ENCODE results near the gene PSMA1.

PSMA1 gene

GRCh38 chr11:14499560-14500180, 20.5 kb downstream of the PSMA1 start, which contains the start of gene COPB1 (continued):
- no peak for TF ChIP-seq ZNF571 (tag by site-specific recombination; IDR thresholded peaks at IDR 0.05)
- TF ChIP-seq, protein P1, sequence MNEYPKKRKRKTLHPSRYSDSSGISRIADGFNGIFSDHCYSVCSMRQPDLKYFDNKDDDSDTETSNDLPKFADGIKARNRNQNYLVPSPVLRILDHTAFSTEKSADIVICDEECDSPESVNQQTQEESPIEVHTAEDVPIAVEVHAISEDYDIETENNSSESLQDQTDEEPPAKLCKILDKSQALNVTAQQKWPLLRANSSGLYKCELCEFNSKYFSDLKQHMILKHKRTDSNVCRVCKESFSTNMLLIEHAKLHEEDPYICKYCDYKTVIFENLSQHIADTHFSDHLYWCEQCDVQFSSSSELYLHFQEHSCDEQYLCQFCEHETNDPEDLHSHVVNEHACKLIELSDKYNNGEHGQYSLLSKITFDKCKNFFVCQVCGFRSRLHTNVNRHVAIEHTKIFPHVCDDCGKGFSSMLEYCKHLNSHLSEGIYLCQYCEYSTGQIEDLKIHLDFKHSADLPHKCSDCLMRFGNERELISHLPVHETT (tag by site-specific recombination; IDR thresholded peaks at IDR 0.05) = no peak
- no peak for TF ChIP-seq ZNF354C (tag by site-specific recombination; IDR thresholded peaks at IDR 0.05; ENCODE audit: borderline replicate concordance, low read depth)
- TF ChIP-seq ZNF473 (tag by site-specific recombination; IDR thresholded peaks at IDR 0.05) = no peak
- no peak for TF ChIP-seq ZNF544 (tag by site-specific recombination; IDR thresholded peaks at IDR 0.05)
- TF ChIP-seq KLF16 (tag by site-specific recombination; IDR thresholded peaks at IDR 0.05) = no peak
- TF ChIP-seq, protein P2, sequence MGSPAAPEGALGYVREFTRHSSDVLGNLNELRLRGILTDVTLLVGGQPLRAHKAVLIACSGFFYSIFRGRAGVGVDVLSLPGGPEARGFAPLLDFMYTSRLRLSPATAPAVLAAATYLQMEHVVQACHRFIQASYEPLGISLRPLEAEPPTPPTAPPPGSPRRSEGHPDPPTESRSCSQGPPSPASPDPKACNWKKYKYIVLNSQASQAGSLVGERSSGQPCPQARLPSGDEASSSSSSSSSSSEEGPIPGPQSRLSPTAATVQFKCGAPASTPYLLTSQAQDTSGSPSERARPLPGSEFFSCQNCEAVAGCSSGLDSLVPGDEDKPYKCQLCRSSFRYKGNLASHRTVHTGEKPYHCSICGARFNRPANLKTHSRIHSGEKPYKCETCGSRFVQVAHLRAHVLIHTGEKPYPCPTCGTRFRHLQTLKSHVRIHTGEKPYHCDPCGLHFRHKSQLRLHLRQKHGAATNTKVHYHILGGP (tag by site-specific recombination; IDR thresholded peaks at IDR 0.05) = no peak
- no peak for TF ChIP-seq ZNF140 (tag by site-specific recombination; IDR thresholded peaks at IDR 0.05)
- TF ChIP-seq SP2 (tag by site-specific recombination; IDR thresholded peaks at IDR 0.05) = 0 out of 2 replicates have a peak, but pooled peaks have one; percentile 16

GRCh38 chr11:14499178-14499559, 21.0 kb downstream of the PSMA1 start:
- CTCF ChIA-PET = interaction anchor here (0.7 to 0.9 kb wide), 2 partner anchors 35 to 406 kb away, joined by 3 read pairs; no protein-coding TSS in a partner anchor

More at GRCh38 chr11:14499178-14499559, 21.0 kb downstream of the PSMA1 start:
- peaks cover 14 to 54% of the 10 kb centered on the region in 2 experiments for H3K36me3 ChIP-seq (ENCODE audit: control insufficient read depth in 2 of 2, insufficient read depth in 1 of 2, low read length in 2 of 2)
- TF ChIP-seq, protein P3, sequence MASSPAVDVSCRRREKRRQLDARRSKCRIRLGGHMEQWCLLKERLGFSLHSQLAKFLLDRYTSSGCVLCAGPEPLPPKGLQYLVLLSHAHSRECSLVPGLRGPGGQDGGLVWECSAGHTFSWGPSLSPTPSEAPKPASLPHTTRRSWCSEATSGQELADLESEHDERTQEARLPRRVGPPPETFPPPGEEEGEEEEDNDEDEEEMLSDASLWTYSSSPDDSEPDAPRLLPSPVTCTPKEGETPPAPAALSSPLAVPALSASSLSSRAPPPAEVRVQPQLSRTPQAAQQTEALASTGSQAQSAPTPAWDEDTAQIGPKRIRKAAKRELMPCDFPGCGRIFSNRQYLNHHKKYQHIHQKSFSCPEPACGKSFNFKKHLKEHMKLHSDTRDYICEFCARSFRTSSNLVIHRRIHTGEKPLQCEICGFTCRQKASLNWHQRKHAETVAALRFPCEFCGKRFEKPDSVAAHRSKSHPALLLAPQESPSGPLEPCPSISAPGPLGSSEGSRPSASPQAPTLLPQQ (tag by site-specific recombination; IDR thresholded peaks at IDR 0.05) = 0 out of 2 replicates have a peak, but pooled peaks have one; percentile 2
- TF ChIP-seq ZNF560 (tag by site-specific recombination; IDR thresholded peaks at IDR 0.05; ENCODE audit: borderline replicate concordance) (no peak), ZNF335 (tag by site-specific recombination; conservative IDR thresholded peaks at IDR 0.05) (peak; percentile 55), ZNF423 (tag by site-specific recombination; IDR thresholded peaks at IDR 0.05) (no peak), PATZ1 (tag by site-specific recombination; IDR thresholded peaks at IDR 0.05) (0 out of 2 replicates have a peak, but pooled peaks have one; percentile 37), ZBTB48 (tag by site-specific recombination; IDR thresholded peaks at IDR 0.05) (peak; percentile 65), PRDM10 (tag by site-specific recombination; IDR thresholded peaks at IDR 0.05) (0 out of 2 replicates have a peak, but pooled peaks have one; percentile 8)
- no peaks in the 10 kb centered on the region for H3K4me1 ChIP-seq (ENCODE audit: control insufficient read depth, insufficient read depth, low read length)
- no peak overlapping the region for H3K27ac ChIP-seq (ENCODE audit: extremely low read depth, low read depth, low read length)
- H3K9me3 ChIP-seq (ENCODE audit: control insufficient read depth, insufficient read depth, low read depth, low read length) = no peaks in the 10 kb centered on the region
- H3K4me3 ChIP-seq (ENCODE audit: low read depth, low read length) = peak overlapping the region; percentile 96
- POLR2A ChIA-PET = interaction anchor here (0.6 to 2.0 kb wide), 5 partner anchors 13 to 230 kb away, joined by 3 to 9 read pairs (median 3); partner anchors contain the start of gene PSMA1
